Kidney glomerular epithelial cell (primary cell): Measurements from ENCODE around the gene PUDP.
A peak's percentile ranks its signal among the peaks of the same experiment; 100 is the strongest.

ENCODE experiments used
- DNase-seq: peaks from one replicate; lab custom pipeline; 2025; lab: John Stamatoyannopoulos, UW

The PUDP gene

GRCh38 chrX:7146703-7147412 is 1.1 kb downstream of the PUDP start:
- DNase-seq = no peak

DNA sequence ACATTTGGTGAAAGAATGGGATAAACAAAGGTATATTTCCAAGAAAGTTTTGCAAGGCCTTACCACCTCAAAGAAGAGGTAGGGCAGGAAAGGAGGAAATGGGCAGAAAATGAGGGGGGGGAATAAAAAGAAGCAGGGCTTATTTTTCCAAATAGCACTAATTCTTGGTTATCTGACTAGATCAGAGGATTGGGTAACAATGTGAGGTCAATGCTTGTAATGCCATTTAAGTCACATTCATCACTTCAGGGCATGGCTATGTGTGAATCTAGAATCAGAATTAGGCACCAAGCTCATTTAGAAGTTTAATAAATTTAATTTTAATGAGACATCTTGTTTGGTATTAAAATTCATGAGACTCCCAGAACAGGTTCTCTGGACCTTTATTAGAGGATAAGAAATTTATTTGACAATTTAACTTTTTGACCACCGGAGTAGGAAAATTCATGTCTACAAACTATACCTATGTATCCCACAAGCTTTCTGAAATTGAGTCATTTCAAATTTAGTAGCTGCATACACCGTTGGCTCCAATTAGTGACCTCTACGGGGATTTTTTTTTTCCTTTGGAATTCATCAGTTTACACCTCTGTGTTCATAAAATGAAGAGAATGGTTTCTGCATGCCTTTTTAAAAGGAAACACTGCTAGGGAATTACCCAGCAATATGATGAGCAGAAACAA is 1.8 kb downstream of the PUDP start:
- DNase-seq = no peak

- DNase-seq = no peak
These were observed 2.5 kb downstream of the PUDP start for GRCh38 chrX:7145454-7145853.

GRCh38 chrX:7143941-7144525 is 3.9 kb downstream of the PUDP start:
- DNase-seq = no peak

DNA sequence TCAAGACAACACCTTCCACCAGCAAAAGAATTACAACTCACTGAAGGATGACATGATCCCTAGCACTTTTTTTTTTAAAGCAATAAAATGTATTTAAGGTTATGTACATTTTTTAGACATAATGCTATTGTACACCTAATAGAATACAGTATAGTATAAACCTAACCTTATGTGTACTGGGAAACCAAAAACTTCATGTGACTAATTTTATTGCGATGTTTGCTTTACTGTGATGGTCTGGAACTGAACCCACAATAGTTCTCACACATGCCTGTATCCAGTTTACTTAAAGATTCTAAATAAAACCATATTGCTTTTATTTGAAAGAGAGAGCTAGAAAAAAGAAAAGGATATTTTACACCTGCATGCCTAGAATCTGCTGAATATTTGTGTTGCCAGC is 4.9 kb downstream of the PUDP start:
- DNase-seq = no peak

GRCh38 chrX:7139202-7140081 is 8.5 kb downstream of the PUDP start:
- DNase-seq = no peak

GRCh38 chrX:7134981-7135380 is 13.0 kb downstream of the PUDP start:
- no peak for DNase-seq

GRCh38 chrX:7133050-7133440 is 14.9 kb downstream of the PUDP start:
- no peak for DNase-seq

DNA sequence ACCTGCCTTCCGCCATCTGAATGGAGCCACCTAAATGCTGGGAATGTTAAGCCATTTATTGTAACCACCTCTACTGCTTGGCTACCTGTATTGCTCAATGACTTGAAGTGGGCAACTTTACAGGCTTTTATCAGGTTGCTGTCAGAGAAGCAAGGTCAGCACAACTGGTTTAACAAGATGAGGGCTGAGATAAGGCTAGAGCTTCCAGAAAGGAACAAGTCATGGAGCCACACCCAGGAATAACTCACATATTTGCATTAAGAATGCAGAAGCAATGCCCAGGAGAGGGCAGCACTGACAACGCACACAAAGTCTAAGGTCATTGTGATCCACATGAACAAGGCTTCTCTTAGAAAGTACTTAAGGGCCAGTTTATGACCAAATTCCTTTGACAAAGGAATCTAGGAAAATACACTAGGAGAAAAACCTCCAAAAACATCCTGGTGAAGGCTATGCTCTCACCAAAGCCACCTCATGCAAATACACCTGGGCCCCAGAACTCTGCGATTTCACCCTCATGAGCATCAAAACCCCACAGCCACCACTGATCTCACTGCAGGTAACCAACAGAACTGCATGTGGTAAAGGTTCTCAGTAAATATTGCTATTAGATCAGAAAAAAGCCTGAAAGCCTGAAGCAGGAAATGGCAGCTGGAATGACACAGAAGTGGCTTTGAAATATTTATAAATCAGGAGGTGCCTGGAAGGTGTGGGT is 15.5 kb downstream of the PUDP start:
- DNase-seq = peak; percentile 24

- no peak for DNase-seq
These were observed 16.3 kb downstream of the PUDP start for GRCh38 chrX:7131621-7132020.

- no peak for DNase-seq
These were observed 20.9 kb downstream of the PUDP start for GRCh38 chrX:7127056-7127455.

DNA sequence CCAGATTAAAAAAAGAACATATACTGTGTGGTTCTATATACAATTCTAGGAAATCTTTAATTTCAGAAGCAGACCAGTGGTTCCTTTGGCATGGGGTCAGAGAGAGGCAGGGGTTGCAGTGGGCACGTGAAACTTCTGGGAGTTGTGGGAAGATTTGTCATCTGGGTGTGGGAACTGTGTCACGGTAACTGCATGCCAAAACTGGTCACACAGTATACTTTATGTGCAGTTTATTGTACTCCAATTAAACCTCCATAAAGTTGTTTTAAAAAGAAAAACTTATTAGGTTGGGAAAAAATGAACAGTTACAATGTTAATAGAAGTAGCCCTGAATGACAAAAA is 27.1 kb downstream of the PUDP start:
- DNase-seq = no peak

GRCh38 chrX:7119950-7120877 is 27.7 kb downstream of the PUDP start:
- DNase-seq = peak; percentile 0

DNA sequence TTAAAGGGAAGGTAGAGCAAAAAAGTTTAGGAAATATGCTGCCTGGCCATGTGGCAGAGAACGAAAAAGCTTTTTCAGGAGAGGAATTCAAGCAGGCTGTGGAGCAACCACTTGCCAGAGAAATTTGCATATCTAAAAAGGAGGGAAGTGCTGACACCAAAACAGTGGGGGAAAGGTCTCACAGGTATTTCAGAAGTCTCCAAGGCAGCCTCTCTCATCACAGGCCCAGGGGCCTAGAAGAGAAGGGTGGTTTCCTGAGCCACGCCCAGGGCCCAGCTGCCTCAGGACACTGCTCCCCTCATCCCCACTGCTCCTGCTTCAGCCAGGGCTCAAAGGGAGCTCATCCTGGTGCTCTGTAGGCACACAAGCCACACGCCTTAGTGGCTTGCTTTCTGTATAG is 30.4 kb downstream of the PUDP start:
- no peak for DNase-seq

- no peak for DNase-seq
These were observed 31.9 kb downstream of the PUDP start for GRCh38 chrX:7116081-7116480.

DNA sequence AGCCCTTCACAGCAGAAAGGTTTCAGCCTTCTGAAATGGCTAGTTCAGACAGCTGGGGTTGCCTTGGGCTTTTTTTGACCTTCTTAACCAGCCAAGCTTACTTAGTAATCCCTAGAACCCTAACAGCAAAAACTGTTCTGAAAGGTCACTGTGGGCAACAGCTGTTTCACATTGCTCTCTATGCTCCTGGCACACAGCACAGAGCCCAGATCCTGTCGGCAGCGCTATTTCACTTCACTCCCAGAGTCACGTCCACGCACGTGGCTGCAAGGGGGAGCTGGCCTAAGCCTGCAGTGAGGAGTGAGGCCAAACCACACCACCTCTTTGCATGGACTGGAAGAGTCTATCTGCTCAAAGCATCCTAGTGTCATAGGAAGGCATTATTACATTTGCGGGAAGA is 32.4 kb downstream of the PUDP start:
- DNase-seq = no peak

GRCh38 chrX:7112071-7112470 is 35.9 kb downstream of the PUDP start:
- DNase-seq = no peak

- DNase-seq = no peak
These were observed 36.4 kb downstream of the PUDP start for GRCh38 chrX:7111518-7111917.

DNA sequence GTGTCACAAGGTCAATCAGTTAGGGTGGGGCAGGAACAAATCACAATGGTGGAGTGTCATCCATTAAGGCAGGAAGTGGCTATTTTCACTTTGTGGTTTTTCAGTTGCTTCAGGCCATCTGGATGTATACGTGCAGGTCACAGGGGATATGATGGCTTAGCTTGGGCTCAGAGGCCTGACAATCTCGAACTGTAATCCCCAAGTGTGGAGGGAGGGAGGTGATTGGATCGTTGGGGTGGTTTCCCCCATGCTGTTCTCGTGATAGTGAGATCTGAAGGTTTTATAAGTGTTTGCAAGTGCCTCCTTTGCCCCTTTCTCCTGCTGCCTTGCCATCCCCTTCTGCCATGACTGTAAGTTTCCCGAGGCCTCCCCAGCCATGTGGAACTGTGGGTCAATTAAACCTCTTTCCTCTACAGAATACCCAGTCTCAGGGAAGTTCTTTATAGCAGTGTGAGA is 37.1 kb downstream of the PUDP start:
- DNase-seq = no peak

GRCh38 chrX:7109838-7110793 is 37.8 kb downstream of the PUDP start:
- DNase-seq = no peak
